CD14-positive monocyte (primary cell): ENCODE data around the gene BNC2. TPM values are rescaled to one million over a fixed set of nuclear protein-coding genes. Genes with fewer than 3 reads are reported as not detected.

Source experiments
- DNase-seq, 3 donors: peaks; one replicate each; pipeline ENCODE4 v3.0.0-alpha.2; 2011 to 2022
- H2AFZ ChIP-seq: 2 replicates; pipeline ENCODE4 v1.6.0; 2012; ENCODE audit warnings: mild to moderate bottlenecking, low read depth, low read length, inconsistent platforms; ENCODE audit not compliant: insufficient read depth, poor library complexity, severe bottlenecking
- H3K27ac ChIP-seq, 2 donors: 1 replicate in 1 of 2; 2 replicates in 1 of 2; pipeline ENCODE4 v1.5.1; 2012 to 2013; ENCODE audit warnings: low read length in 2 of 2, control low read depth in 1 of 2, inconsistent platforms in 1 of 2, low read depth in 1 of 2, mild to moderate bottlenecking in 1 of 2
- H3K27me3 ChIP-seq, 2 donors: one replicate each; pipeline versions ENCODE4 v1.6.0 to v1.6.1; 2011 to 2013; ENCODE audit warnings: low read length in 2 of 2; ENCODE audit not compliant: control insufficient read depth in 2 of 2, insufficient read depth in 2 of 2
- H3K36me3 ChIP-seq, 2 donors: replicated peaks in 1 of 2; 1 replicate in 1 of 2; 2 replicates in 1 of 2; pipeline versions ENCODE4 v1.5.1 to v1.6.1; 2012 to 2013; ENCODE audit warnings: low read length in 2 of 2, control low read depth in 1 of 2, inconsistent platforms in 1 of 2, mild to moderate bottlenecking in 1 of 2; ENCODE audit not compliant: insufficient read depth in 2 of 2, control insufficient read depth in 1 of 2
- H3K4me1 ChIP-seq, 2 donors: 1 replicate in 1 of 2; 2 replicates in 1 of 2; pipeline versions ENCODE4 v1.5.1 to v1.6.1; 2012 to 2013; ENCODE audit warnings: low read length in 2 of 2, control low read depth in 1 of 2, inconsistent platforms in 1 of 2, mild to moderate bottlenecking in 1 of 2, moderate library complexity in 1 of 2; ENCODE audit not compliant: insufficient read depth in 2 of 2, control insufficient read depth in 1 of 2
- H3K4me2 ChIP-seq: replicated peaks from 2 replicates; pipeline ENCODE3; 2012; ENCODE audit warnings: low read length, moderate library complexity, mild to moderate bottlenecking; ENCODE audit not compliant: poor library complexity, severe bottlenecking; ENCODE audit errors: extremely low read depth
- H3K4me3 ChIP-seq, 3 experiments: fragments of 200-600 bp in 1 of 3; sonication (generic) in 1 of 3; replicated peaks in 1 of 3; 1 replicate in 2 of 3; 2 replicates in 1 of 3; pipeline ENCODE4 v1.5.1; 2011 to 2013; ENCODE audit warnings: low read length in 3 of 3, mild to moderate bottlenecking in 3 of 3, control low read depth in 2 of 3, low read depth in 2 of 3, inconsistent platforms in 1 of 3, moderate library complexity in 1 of 3
- H3K79me2 ChIP-seq: 2 replicates; pipeline ENCODE4 v1.6.0; 2012; ENCODE audit warnings: mild to moderate bottlenecking, control low read depth, inconsistent platforms, low read length, moderate library complexity; ENCODE audit not compliant: insufficient read depth
- H3K9ac ChIP-seq: 2 replicates; pipeline ENCODE4 v1.6.0; 2017; ENCODE audit warnings: low read length, mild to moderate bottlenecking; ENCODE audit not compliant: insufficient read depth, poor library complexity, severe bottlenecking
- H3K9me3 ChIP-seq, 2 donors: replicated peaks in 1 of 2; 1 replicate in 1 of 2; 2 replicates in 1 of 2; pipeline versions ENCODE4 v1.5.1 to v1.6.1; 2012 to 2013; ENCODE audit warnings: low read length in 2 of 2, control low read depth in 1 of 2; ENCODE audit not compliant: control insufficient read depth in 1 of 2, insufficient read depth in 1 of 2
- H4K20me1 ChIP-seq: 2 replicates; pipeline ENCODE4 v1.6.0; 2012; ENCODE audit warnings: mild to moderate bottlenecking, low read length, control low read depth, moderate library complexity; ENCODE audit not compliant: insufficient read depth
- H3K27ac Mint-ChIP-seq, 7 donors: one replicate each; pipeline ENCODE4 v1.8.0; 2020; ENCODE audit warnings: mild to moderate bottlenecking in 7 of 7, mixed read lengths in 7 of 7, moderate library complexity in 6 of 7, inconsistent platforms in 2 of 7
- H3K27me3 Mint-ChIP-seq, 3 donors: one replicate each; pipeline ENCODE4 v1.8.0; 2021 to 2022; ENCODE audit warnings: low read depth in 3 of 3, mild to moderate bottlenecking in 3 of 3, mixed read lengths in 3 of 3, moderate library complexity in 3 of 3, inconsistent platforms in 1 of 3
- H3K36me3 Mint-ChIP-seq, 2 donors: one replicate each; pipeline ENCODE4 v1.8.0; 2020; ENCODE audit warnings: mixed read lengths in 2 of 2, inconsistent platforms in 1 of 2, mild to moderate bottlenecking in 1 of 2
- H3K4me1 Mint-ChIP-seq: one replicate; pipeline ENCODE4 v1.8.0; 2020; ENCODE audit warnings: mild to moderate bottlenecking, mixed read lengths
- H3K4me3 Mint-ChIP-seq, 2 donors: one replicate each; pipeline ENCODE4 v1.8.0; 2020; ENCODE audit warnings: mild to moderate bottlenecking in 2 of 2, mixed read lengths in 2 of 2, moderate library complexity in 1 of 2
- H3K9me3 Mint-ChIP-seq, 7 donors: one replicate each; pipeline ENCODE4 v1.8.0; 2020 to 2022; ENCODE audit warnings: mixed read lengths in 7 of 7, mild to moderate bottlenecking in 6 of 7, moderate library complexity in 6 of 7, inconsistent platforms in 2 of 7
- WGBS: methylation state at CpG from one replicate; pipeline ENCODE4 v1.1.5; 2013; ENCODE audit warnings: missing lambda C conversion rate; ENCODE audit not compliant: insufficient coverage; 5-methylcytosine and 5-hydroxymethylcytosine counted together
- intact Hi-C, 2 donors: fragments of 100-400 bp; cut with micrococcal nuclease; formaldehyde crosslinking; loops; one replicate each; pipeline versions ENCODE4 v1.15.0 to v1.15.1; 2023
- polyA plus RNA-seq, 3 donors: library from polyadenylated mRNA; depleted of rRNA in 1 of 3; unstranded in 2 of 3; stranded (reverse) in 1 of 3; fragments of 300-500 nt in 2 of 3; fragments of >200 nt in 1 of 3; fragmentation: Illumina TruSeq in 2 of 3; gene quantifications; 1 replicate in 2 of 3; 2 replicates in 1 of 3; pipeline ENCODE4 v1.2.3, GENCODE V29; 2012 to 2021
- TF ChIP-seq, protein P1 (sequence below): fragments of 200-600 bp; IDR thresholded peaks from one replicate; pipeline ENCODE4 v1.8.0; 2022; ENCODE audit warnings: antibody characterized with exemption, mild to moderate bottlenecking

The BNC2 gene
- polyA plus RNA-seq, 3 donors: 0.01 TPM; not detected in 2

DNA sequence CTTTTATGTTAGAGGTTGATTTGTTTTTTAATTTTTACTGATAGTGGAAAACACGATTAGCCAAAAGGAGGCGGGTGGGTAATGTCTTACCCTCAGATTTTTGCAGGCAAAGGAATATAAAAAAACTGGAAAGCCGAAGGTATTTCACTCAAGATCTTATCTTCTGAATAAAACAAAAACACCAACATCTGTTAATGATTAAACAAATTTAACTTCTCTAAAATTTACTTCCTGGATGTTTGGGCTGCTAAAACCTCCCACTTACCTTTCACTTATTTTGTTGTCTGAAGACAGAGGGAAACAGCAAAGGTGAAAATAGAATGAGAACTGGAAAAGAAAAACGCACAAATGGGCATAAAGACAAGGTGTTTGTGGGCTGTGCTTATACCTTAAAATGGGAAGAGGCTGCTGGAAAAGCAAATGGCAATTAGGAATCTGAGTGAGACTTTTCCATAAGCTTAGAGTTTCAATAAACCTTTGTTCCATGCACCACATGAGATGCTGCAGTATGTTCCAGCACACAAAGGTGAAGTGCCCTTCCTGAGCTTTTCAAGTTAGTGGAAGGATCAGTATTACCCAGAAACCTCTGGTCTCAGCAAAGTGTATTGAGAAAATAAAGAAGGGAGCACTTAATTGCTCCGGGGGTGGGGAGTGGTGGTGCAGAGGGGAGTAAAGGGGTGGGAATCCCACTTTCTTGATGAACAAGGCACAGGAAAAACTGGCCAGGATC, 298.3 kb downstream of the BNC2 start:
- Histone ChIP-seq H3K4me3 (no peak overlapping the region), H3K79me2 (no peaks in the 10 kb centered on the region), H4K20me1 (no peaks in the 10 kb centered on the region), H3K36me3 (no peaks in the 10 kb centered on the region), H3K9me3 (no peaks in the 10 kb centered on the region), H3K4me1 (no peaks in the 10 kb centered on the region), H3K4me2 (no peak overlapping the region), H3K27me3 (no peaks in the 10 kb centered on the region), H2AFZ (no peak overlapping the region), H3K9ac (no peak overlapping the region), H3K27ac (no peak overlapping the region)
- Mint-ChIP-seq H3K4me1 (no peaks in the 10 kb centered on the region), H3K27ac (no peak overlapping the region), H3K4me3 (no peak overlapping the region), H3K9me3 (no peaks in the 10 kb centered on the region), H3K27me3 (peaks cover 0 to 5% (median 3%) of the 10 kb centered on the region in 3 donors), H3K36me3 (no peaks in the 10 kb centered on the region)
- WGBS: 75% methylated on average over 2 of the region's 5 CpGs
- TF ChIP-seq, protein P1, sequence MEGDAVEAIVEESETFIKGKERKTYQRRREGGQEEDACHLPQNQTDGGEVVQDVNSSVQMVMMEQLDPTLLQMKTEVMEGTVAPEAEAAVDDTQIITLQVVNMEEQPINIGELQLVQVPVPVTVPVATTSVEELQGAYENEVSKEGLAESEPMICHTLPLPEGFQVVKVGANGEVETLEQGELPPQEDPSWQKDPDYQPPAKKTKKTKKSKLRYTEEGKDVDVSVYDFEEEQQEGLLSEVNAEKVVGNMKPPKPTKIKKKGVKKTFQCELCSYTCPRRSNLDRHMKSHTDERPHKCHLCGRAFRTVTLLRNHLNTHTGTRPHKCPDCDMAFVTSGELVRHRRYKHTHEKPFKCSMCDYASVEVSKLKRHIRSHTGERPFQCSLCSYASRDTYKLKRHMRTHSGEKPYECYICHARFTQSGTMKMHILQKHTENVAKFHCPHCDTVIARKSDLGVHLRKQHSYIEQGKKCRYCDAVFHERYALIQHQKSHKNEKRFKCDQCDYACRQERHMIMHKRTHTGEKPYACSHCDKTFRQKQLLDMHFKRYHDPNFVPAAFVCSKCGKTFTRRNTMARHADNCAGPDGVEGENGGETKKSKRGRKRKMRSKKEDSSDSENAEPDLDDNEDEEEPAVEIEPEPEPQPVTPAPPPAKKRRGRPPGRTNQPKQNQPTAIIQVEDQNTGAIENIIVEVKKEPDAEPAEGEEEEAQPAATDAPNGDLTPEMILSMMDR: no peak
- intact Hi-C loops: no loop called here
- no peak for DNase-seq

DNA sequence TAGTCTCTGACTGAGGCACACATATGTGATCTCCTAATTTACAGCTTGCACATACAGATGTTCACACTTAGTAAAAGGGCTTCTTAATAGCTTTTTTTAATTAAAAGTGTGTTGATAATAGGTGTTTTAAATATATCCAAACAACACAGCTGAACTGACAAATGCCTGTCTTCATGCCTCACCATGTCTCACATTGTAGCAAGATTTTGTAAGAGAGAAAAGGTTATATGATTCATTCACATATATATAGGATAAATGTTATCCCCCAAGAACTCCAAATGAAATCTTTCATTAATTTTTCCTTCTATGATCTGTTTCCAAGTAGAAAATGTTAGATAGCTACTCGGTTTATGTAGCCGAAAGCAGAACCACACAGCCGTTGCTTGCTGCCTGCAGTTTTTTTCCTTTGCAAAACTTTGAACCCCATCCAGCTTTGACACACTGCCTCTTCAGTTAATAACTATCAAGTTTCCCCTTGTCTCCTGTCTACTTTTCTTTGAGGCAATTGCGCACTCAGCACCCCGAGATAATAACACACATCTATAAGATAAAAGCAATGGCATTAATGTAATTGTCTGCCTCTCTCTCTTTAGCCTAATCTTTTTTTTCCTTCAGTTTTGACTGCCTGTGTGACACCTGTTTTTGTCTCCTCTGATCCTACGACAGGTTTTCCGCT, 299.2 kb downstream of the BNC2 start:
- Mint-ChIP-seq H3K4me3 (no peak overlapping the region), H3K9me3 (no peaks in the 10 kb centered on the region), H3K27ac (no peak overlapping the region), H3K27me3 (peaks cover 0 to 5% (median 3%) of the 10 kb centered on the region in 3 donors), H3K4me1 (no peaks in the 10 kb centered on the region), H3K36me3 (no peaks in the 10 kb centered on the region)
- Histone ChIP-seq H3K79me2 (no peaks in the 10 kb centered on the region), H3K4me3 (no peak overlapping the region), H3K36me3 (no peaks in the 10 kb centered on the region), H4K20me1 (no peaks in the 10 kb centered on the region), H2AFZ (no peak overlapping the region), H3K9ac (no peak overlapping the region), H3K9me3 (no peaks in the 10 kb centered on the region), H3K27me3 (no peaks in the 10 kb centered on the region), H3K4me1 (no peaks in the 10 kb centered on the region), H3K27ac (no peak overlapping the region), H3K4me2 (no peak overlapping the region)
- intact Hi-C loops: no loop called here
- TF ChIP-seq, protein P1: no peak
- WGBS: 75% methylated on average over 3 of the region's 7 CpGs
- DNase-seq: no peak
